Activated CD8-positive, alpha-beta T cell treated with anti-CD3 and anti-CD28 coated beads for 36 hours (primary cell): Measurements from ENCODE around the gene PAQR9. TPM values are rescaled to one million over a fixed set of nuclear protein-coding genes. Genes with fewer than 3 reads are reported as not detected.

ENCODE experiments used
- ATAC-seq: fragments of 200-7000 bp; cut with Tn5 transposase; one replicate; pipeline ENCODE4 v1.10.0; 2021; ENCODE audit warnings: mild to moderate bottlenecking, moderate library complexity
- CTCF ChIA-PET: fragments of 350-600 bp; sonication (Branson Sonifier 250); formaldehyde crosslinking; loops from one replicate; lab custom pipeline; 2021; ENCODE audit warnings: antibody characterized with exemption; lab: Charles Lee
- POLR2A ChIA-PET: fragments of 350-600 bp; sonication (Branson Sonifier 250); formaldehyde crosslinking; loops from one replicate; lab custom pipeline; 2021; ENCODE audit warnings: antibody characterized with exemption; lab: Charles Lee
- DNase-seq: peaks from one replicate; pipeline ENCODE4 v3.0.0-alpha.2; 2020
- H3K27ac Mint-ChIP-seq: one replicate; pipeline ENCODE4 v1.8.0; 2021; ENCODE audit warnings: mild to moderate bottlenecking, mixed read lengths
- H3K27me3 Mint-ChIP-seq: one replicate; pipeline ENCODE4 v1.8.0; 2021; ENCODE audit warnings: mixed read lengths
- H3K36me3 Mint-ChIP-seq: one replicate; pipeline ENCODE4 v1.8.0; 2021; ENCODE audit warnings: low read depth, mixed read lengths
- H3K4me1 Mint-ChIP-seq: one replicate; pipeline ENCODE4 v1.8.0; 2021; ENCODE audit warnings: low read depth, mixed read lengths
- H3K4me3 Mint-ChIP-seq: one replicate; pipeline ENCODE4 v1.8.0; 2021; ENCODE audit warnings: mild to moderate bottlenecking, moderate library complexity, mixed read lengths
- H3K9me3 Mint-ChIP-seq: one replicate; pipeline ENCODE4 v1.8.0; 2021; ENCODE audit warnings: mixed read lengths
- intact Hi-C: fragments of 100-400 bp; cut with micrococcal nuclease; formaldehyde crosslinking; loops from one replicate; pipeline ENCODE4 v1.10.0; 2022
- total RNA-seq, 2 experiments: library from RNA; stranded (reverse); gene quantifications; one replicate each; pipeline ENCODE4 v1.2.3, GENCODE V29; 2021
- TF ChIP-seq, protein P1 (sequence below): fragments of 200-600 bp; IDR thresholded peaks from one replicate; pipeline ENCODE4 v1.8.0; 2022; ENCODE audit warnings: antibody characterized with exemption, mild to moderate bottlenecking

The PAQR9 gene
- total RNA-seq, 2 experiments from 2014 or later, result not detected

GRCh38 chr3:142935963-142936362, 27.5 kb downstream of the PAQR9 start:
- ChIA-PET CTCF (no interaction called here), POLR2A (no interaction called here)
- TF ChIP-seq, protein P1, sequence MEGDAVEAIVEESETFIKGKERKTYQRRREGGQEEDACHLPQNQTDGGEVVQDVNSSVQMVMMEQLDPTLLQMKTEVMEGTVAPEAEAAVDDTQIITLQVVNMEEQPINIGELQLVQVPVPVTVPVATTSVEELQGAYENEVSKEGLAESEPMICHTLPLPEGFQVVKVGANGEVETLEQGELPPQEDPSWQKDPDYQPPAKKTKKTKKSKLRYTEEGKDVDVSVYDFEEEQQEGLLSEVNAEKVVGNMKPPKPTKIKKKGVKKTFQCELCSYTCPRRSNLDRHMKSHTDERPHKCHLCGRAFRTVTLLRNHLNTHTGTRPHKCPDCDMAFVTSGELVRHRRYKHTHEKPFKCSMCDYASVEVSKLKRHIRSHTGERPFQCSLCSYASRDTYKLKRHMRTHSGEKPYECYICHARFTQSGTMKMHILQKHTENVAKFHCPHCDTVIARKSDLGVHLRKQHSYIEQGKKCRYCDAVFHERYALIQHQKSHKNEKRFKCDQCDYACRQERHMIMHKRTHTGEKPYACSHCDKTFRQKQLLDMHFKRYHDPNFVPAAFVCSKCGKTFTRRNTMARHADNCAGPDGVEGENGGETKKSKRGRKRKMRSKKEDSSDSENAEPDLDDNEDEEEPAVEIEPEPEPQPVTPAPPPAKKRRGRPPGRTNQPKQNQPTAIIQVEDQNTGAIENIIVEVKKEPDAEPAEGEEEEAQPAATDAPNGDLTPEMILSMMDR, result no peak
- Mint-ChIP-seq H3K4me1 (no peaks in the 10 kb centered on the region), H3K27me3 (peaks cover 2% of the 10 kb centered on the region), H3K36me3 (no peaks in the 10 kb centered on the region), H3K27ac (no peak overlapping the region), H3K9me3 (no peaks in the 10 kb centered on the region), H3K4me3 (no peak overlapping the region)
- intact Hi-C loops, result no loop called here
- no peak for DNase-seq
- no peak for ATAC-seq

DNA sequence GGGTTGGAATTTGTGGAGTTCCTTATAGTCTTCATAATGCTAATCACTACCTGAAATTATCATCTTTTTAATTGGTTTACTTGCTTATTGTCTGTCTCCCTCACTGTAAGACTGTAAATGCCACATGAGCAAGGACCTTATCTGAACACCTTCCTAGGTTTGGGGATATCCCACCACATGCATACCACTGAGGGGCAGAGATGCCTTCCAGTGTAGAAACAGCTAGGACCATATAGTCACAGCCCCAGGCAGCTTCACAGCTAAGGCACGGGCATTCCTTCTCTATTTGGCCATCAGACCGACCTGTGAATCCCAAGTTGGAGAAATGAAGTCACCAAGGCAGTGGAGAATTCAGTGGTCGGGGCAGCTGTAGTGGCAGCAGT, 28.6 kb downstream of the PAQR9 start:
- Mint-ChIP-seq H3K4me3 (no peak overlapping the region), H3K9me3 (no peaks in the 10 kb centered on the region), H3K27me3 (peaks cover 2% of the 10 kb centered on the region), H3K36me3 (no peaks in the 10 kb centered on the region), H3K27ac (no peak overlapping the region), H3K4me1 (no peaks in the 10 kb centered on the region)
- DNase-seq (no peak), ATAC-seq (no peak)
- CTCF ChIA-PET, result no interaction called here
- TF ChIP-seq, protein P1, result no peak
- POLR2A ChIA-PET, result no interaction called here
- intact Hi-C loops, result no loop called here

DNA sequence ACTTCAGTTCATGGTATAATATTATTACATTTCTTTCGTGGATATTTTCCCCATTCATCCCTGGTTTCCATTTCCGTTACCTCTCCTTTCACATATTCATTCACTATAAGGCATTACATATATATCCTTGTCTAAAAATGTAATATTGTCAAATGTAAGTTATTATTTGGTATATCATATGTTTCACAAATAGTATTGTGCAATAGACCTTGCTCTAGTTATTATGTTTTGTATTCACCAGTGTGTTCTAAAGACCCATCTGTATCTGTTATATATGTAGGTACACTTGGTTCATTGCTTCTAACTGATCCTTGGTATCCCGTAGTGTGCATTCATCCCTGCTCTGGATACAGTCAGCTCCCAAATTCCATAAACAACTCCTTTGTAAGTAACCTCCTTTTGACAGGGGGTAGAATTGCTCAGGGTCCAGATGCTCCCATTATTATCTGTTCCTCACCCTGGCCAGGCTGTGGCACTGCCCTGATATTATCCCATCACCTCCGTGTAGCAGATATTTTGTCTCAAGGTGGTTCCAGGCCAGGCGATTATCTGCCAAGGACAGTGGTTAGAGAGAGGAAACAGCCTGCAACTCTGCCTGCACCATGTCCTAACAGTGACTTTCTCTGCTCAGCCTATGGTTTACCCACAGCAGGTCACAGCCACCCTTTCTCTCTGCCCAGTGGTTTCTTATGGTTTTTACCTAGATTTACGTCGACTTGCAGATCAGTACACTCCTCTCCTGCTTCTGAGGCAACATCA, 29.2 kb downstream of the PAQR9 start:
- DNase-seq, result no peak
- Mint-ChIP-seq H3K27ac (no peak overlapping the region), H3K9me3 (no peaks in the 10 kb centered on the region), H3K36me3 (no peaks in the 10 kb centered on the region), H3K4me3 (no peak overlapping the region), H3K27me3 (peaks cover 2% of the 10 kb centered on the region), H3K4me1 (no peaks in the 10 kb centered on the region)
- TF ChIP-seq, protein P1, result no peak
- intact Hi-C loops, result no loop called here
- ChIA-PET CTCF (no interaction called here), POLR2A (no interaction called here)
- ATAC-seq, result no peak

DNA sequence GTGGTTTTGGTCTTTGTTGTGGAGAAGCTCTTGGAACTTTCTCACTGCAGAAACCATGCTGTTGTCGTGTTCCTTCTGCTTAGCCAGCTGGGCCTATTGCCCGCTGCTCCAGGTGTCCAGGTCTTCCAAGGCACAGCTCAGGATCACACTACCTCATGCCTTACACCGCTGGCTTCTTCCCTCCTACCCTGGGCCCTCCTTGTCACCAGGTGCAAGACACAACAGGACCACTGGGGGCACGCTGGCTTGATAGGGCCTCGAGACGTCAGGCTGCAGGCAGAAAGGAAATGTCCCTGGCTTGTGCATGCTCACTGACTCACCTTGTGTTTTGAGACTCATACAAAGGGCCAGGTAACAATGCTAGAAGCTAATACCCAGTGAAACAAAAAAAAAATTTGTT, 32.3 kb downstream of the PAQR9 start:
- CTCF ChIA-PET, result interaction anchor here (0.9 to 2.7 kb wide), 10 partner anchors 9 to 102 kb away, joined by 3 to 11 read pairs (median 4); no protein-coding TSS in a partner anchor
- no peak overlapping the region for H3K27ac Mint-ChIP-seq
- no peak overlapping the region for H3K4me3 Mint-ChIP-seq
- H3K4me1 Mint-ChIP-seq, result no peaks in the 10 kb centered on the region
- ATAC-seq, result peak; percentile 74
- no peaks in the 10 kb centered on the region for H3K9me3 Mint-ChIP-seq
- DNase-seq, result peak; percentile 48
- H3K27me3 Mint-ChIP-seq, result peaks cover 13% of the 10 kb centered on the region
- POLR2A ChIA-PET, result interaction anchor here (0.8 kb wide), 1 partner anchor 18 kb away, joined by 3 read pairs; no protein-coding TSS in a partner anchor
- intact Hi-C loops, result no loop called here
- no peaks in the 10 kb centered on the region for H3K36me3 Mint-ChIP-seq
- TF ChIP-seq, protein P1, result no peak

DNA sequence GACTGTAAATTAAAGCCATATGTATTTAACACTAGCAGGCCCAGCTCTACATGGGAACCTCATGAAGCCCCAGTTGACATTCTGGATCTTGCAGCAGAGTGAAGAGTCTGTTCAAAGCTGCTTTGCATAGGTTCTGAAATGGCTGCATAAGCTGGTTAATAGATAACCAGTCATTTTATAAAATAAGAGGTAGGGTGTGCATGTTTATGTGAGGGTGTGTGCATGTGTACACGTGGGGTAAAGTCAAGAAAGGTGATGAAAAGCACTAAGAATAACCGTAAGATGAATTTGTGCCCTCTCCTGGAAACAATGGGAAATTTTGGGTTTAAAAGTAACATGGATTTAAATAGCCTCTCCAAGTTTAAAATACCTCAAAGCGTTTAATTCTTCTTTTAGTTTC, 33.0 kb downstream of the PAQR9 start:
- intact Hi-C loops, result no loop called here
- no peaks in the 10 kb centered on the region for H3K9me3 Mint-ChIP-seq
- ChIA-PET CTCF (interaction anchor here (1.2 to 2.7 kb wide), 7 partner anchors 10 to 102 kb away, joined by 3 to 11 read pairs (median 5); no protein-coding TSS in a partner anchor), POLR2A (interaction anchor here (0.5 to 1.1 kb wide), 2 partner anchors 70 to 1004 kb away, joined by 4 read pairs; partner anchors contain the start of gene U2SURP)
- peaks cover 17% of the 10 kb centered on the region for H3K27me3 Mint-ChIP-seq
- no peak overlapping the region for H3K4me3 Mint-ChIP-seq
- no peaks in the 10 kb centered on the region for H3K4me1 Mint-ChIP-seq
- ATAC-seq (no peak), DNase-seq (no peak)
- no peaks in the 10 kb centered on the region for H3K36me3 Mint-ChIP-seq
- TF ChIP-seq, protein P1, result no peak
- no peak overlapping the region for H3K27ac Mint-ChIP-seq
